GM23338 (cell line): ENCODE results near the gene NPVF.

ENCODE experiments used
- CREB1 ChIP-seq: fragments of 250-450 bp; sonication (Bioruptor Pico); IDR thresholded peaks from 2 replicates; pipeline ENCODE4 v1.5.0; 2020; ENCODE audit warnings: low read depth, mild to moderate bottlenecking, moderate library complexity
- CTCF ChIP-seq, 2 experiments: fragments of 200-600 bp in 1 of 2; sonication (generic) in 1 of 2; conservative IDR thresholded peaks; 2 replicates each; pipeline versions ENCODE4 v1.5.1 to v1.6.1; 2016 to 2017; ENCODE audit warnings: antibody characterized with exemption in 2 of 2, low read depth in 2 of 2, mild to moderate bottlenecking in 2 of 2, moderate library complexity in 1 of 2
- ETS1 ChIP-seq: IDR thresholded peaks from 2 replicates; pipeline ENCODE4 v1.6.1; 2016; ENCODE audit warnings: antibody characterized with exemption
- EZH2 ChIP-seq: fragments of 200-600 bp; sonication (generic); IDR thresholded peaks from one replicate; pipeline ENCODE4 v1.8.0; 2017; ENCODE audit warnings: antibody characterized with exemption, mild to moderate bottlenecking, low read depth; ENCODE audit not compliant: unreplicated experiment
- EZH2phosphoT487 ChIP-seq: fragments of 200-600 bp; sonication (generic); IDR thresholded peaks from one replicate; pipeline ENCODE4 v1.8.1; 2018; ENCODE audit warnings: antibody characterized with exemption; ENCODE audit not compliant: unreplicated experiment
- JUNB ChIP-seq: IDR thresholded peaks from one replicate; pipeline ENCODE4 v1.6.1; 2016; ENCODE audit warnings: antibody characterized with exemption; ENCODE audit not compliant: unreplicated experiment
- POLR2AphosphoS5 ChIP-seq: IDR thresholded peaks from 2 replicates; pipeline ENCODE4 v1.6.1; 2016; ENCODE audit warnings: antibody characterized with exemption, low read depth
- REST ChIP-seq: IDR thresholded peaks from one replicate; pipeline ENCODE4 v1.6.1; 2018; ENCODE audit warnings: antibody characterized with exemption; ENCODE audit not compliant: unreplicated experiment

DNA sequence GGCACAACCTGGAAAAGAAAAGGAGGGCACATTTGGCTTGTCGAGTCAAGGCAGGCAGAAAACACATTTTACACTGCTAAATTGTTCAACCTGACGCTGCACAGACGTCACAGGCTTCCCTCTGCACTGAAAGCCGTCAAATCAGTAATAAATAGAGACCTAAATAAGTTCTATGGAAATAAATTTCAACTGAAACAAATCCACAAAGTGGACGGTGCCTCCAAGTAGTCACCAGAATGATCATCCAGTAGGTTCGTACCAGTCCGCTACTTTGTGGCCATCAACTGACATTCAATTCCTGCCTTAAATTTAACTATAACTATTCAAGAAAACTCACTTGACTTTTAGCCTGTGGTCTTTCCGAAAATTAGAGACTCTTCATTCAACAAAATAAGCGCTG, 49.0 kb downstream of the NPVF start:
- TF ChIP-seq EZH2phosphoT487 = no peak
- TF ChIP-seq POLR2AphosphoS5 = no peak
- no peak for TF ChIP-seq CTCF (conservative IDR thresholded peaks at IDR 0.05; ENCODE audit: low read depth in 2 of 2)
- TF ChIP-seq CREB1 = no peak
- no peak for TF ChIP-seq JUNB
- no peak for TF ChIP-seq REST
- TF ChIP-seq EZH2 = no peak
- TF ChIP-seq ETS1 = no peak
